C4-2B (cell line): ENCODE data around the gene CAPG.

Experiments
- ZFX ChIP-seq: fragments of 450-650 bp; IDR thresholded peaks from 2 replicates; pipeline ENCODE4 v1.6.1; 2017
- TF ChIP-seq, protein P1 (sequence below): fragments of 450-650 bp; conservative IDR thresholded peaks from 2 replicates; pipeline ENCODE4 v1.5.1; 2017; ENCODE audit warnings: mild to moderate bottlenecking

DNA sequence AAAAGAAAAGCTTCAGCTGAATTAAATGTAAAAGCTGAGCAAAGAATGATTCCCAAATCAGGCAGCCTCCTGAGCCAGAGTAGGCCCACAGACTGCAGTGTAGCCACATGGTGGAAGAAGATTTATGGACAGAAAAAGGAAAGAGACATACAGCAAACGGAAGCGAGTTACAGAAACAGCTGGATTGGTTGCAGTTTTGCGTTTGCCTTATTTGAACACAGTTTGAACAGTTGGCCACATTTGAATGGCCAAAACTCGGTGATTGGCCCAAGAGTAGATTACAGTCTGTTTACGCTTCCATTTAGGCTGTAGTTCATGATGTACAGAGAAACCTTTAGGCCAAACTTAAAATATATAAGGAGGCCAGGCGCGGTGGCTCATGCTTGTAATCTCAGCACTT, 43.4 kb upstream of the CAPG start:
- TF ChIP-seq, protein P1, sequence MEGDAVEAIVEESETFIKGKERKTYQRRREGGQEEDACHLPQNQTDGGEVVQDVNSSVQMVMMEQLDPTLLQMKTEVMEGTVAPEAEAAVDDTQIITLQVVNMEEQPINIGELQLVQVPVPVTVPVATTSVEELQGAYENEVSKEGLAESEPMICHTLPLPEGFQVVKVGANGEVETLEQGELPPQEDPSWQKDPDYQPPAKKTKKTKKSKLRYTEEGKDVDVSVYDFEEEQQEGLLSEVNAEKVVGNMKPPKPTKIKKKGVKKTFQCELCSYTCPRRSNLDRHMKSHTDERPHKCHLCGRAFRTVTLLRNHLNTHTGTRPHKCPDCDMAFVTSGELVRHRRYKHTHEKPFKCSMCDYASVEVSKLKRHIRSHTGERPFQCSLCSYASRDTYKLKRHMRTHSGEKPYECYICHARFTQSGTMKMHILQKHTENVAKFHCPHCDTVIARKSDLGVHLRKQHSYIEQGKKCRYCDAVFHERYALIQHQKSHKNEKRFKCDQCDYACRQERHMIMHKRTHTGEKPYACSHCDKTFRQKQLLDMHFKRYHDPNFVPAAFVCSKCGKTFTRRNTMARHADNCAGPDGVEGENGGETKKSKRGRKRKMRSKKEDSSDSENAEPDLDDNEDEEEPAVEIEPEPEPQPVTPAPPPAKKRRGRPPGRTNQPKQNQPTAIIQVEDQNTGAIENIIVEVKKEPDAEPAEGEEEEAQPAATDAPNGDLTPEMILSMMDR = no peak
- TF ChIP-seq ZFX = no peak
